ENCODE measurements around the gene AMPH.
"Not testable (repeated sequence)": the region's sequence is repeated elsewhere in the genome, so short reads cannot be mapped to it uniquely, and the experiment has no call there.

The AMPH gene

GRCh38 chr7:38339953-38340819, 291.0 kb downstream of the AMPH start:
- no peak overlapping the region for H3K4me3 ChIP-seq (ENCODE audit: low read depth, low read length)

GRCh38 chr7:38336148-38336515, 295.0 kb downstream of the AMPH start:
- H3K36me3 ChIP-seq (ENCODE audit: insufficient read depth, low read length); H3K79me2 ChIP-seq (ENCODE audit: control insufficient read depth, insufficient read depth, low read length, unreplicated experiment); H3K4me3 ChIP-seq (ENCODE audit: low read depth, low read length); H3K4me1 ChIP-seq (ENCODE audit: control insufficient read depth, insufficient read depth, low read length, unreplicated experiment); H3K27ac ChIP-seq (ENCODE audit: low read depth, low read length); H3K27me3 ChIP-seq (ENCODE audit: insufficient read depth, low read length): not testable (repeated sequence)
- H2AFZ ChIP-seq (ENCODE audit: low read length, unreplicated experiment): peak overlapping the region; percentile 4

More at GRCh38 chr7:38339953-38340819, 291.0 kb downstream of the AMPH start:
- H3K36me3 ChIP-seq (ENCODE audit: insufficient read depth, low read length): no peaks in the 10 kb centered on the region
- H3K79me2 ChIP-seq (ENCODE audit: control insufficient read depth, insufficient read depth, low read length, unreplicated experiment): no peaks in the 10 kb centered on the region
- H3K27ac ChIP-seq (ENCODE audit: low read depth, low read length): no peak overlapping the region
- H3K4me1 ChIP-seq (ENCODE audit: control insufficient read depth, insufficient read depth, low read length, unreplicated experiment): peaks cover 3% of the 10 kb centered on the region
- H2AFZ ChIP-seq (ENCODE audit: low read length, unreplicated experiment): no peak overlapping the region
- H3K27me3 ChIP-seq (ENCODE audit: insufficient read depth, low read length): no peaks in the 10 kb centered on the region

GRCh38 chr7:38335492-38336147, 295.6 kb downstream of the AMPH start:
- H3K79me2 ChIP-seq (ENCODE audit: control insufficient read depth, insufficient read depth, low read length, unreplicated experiment): no peaks in the 10 kb centered on the region
- H3K27ac ChIP-seq (ENCODE audit: low read depth, low read length): no peak overlapping the region
- no peaks in the 10 kb centered on the region for H3K27me3 ChIP-seq (ENCODE audit: insufficient read depth, low read length)
- H3K36me3 ChIP-seq (ENCODE audit: insufficient read depth, low read length): no peaks in the 10 kb centered on the region
- peak overlapping the region; percentile 45 for H3K4me3 ChIP-seq (ENCODE audit: low read depth, low read length)
- H2AFZ ChIP-seq (ENCODE audit: low read length, unreplicated experiment): peak overlapping the region; percentile 4
- peaks cover 3% of the 10 kb centered on the region for H3K4me1 ChIP-seq (ENCODE audit: control insufficient read depth, insufficient read depth, low read length, unreplicated experiment)

DNA sequence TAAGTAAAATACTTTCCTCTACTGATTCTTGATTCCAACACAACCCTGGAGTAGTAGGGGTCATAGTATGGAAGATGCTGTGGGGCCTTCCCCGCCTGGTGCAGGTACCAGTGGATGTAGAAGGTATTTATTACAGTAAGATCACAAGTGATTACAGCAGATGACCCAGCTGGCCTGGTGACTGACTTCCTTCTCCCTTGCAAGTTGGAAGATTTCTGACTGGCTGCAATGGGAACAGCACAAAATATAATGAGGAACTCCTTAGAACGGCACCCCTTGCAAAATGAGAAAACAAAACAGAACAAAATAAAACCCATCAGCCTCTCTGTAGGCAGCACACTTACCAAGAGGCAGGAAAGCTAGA, 296.1 kb downstream of the AMPH start:
- Histone ChIP-seq H2AFZ (ENCODE audit: low read length, unreplicated experiment) (no peak overlapping the region), H3K4me1 (ENCODE audit: control insufficient read depth, insufficient read depth, low read length, unreplicated experiment) (peaks cover 3% of the 10 kb centered on the region), H3K4me3 (ENCODE audit: low read depth, low read length) (peak overlapping the region; percentile 45), H3K79me2 (ENCODE audit: control insufficient read depth, insufficient read depth, low read length, unreplicated experiment) (no peaks in the 10 kb centered on the region), H3K27me3 (ENCODE audit: insufficient read depth, low read length) (no peaks in the 10 kb centered on the region), H3K36me3 (ENCODE audit: insufficient read depth, low read length) (no peaks in the 10 kb centered on the region), H3K27ac (ENCODE audit: low read depth, low read length) (no peak overlapping the region)

GRCh38 chr7:38334163-38334562, 297.0 kb downstream of the AMPH start:
- Histone ChIP-seq H3K27me3 (ENCODE audit: insufficient read depth, low read length) (no peaks in the 10 kb centered on the region), H3K79me2 (ENCODE audit: control insufficient read depth, insufficient read depth, low read length, unreplicated experiment) (no peaks in the 10 kb centered on the region), H3K36me3 (ENCODE audit: insufficient read depth, low read length) (no peaks in the 10 kb centered on the region), H3K4me1 (ENCODE audit: control insufficient read depth, insufficient read depth, low read length, unreplicated experiment) (peaks cover 3% of the 10 kb centered on the region), H3K4me3 (ENCODE audit: low read depth, low read length) (no peak overlapping the region), H3K27ac (ENCODE audit: low read depth, low read length) (no peak overlapping the region), H2AFZ (ENCODE audit: low read length, unreplicated experiment) (no peak overlapping the region)
